Immature natural killer cell (primary cell): ENCODE data around the gene TMEM255B. TPM values are rescaled to one million over a fixed set of nuclear protein-coding genes. Genes with fewer than 3 reads are reported as not detected.

ENCODE experiments used
- DNase-seq, 3 donors: peaks; one replicate each; pipeline ENCODE4 v3.0.0; 2022; ENCODE audit warnings: mixed read lengths in 1 of 3
- H3K27ac Mint-ChIP-seq, 6 donors: one replicate each; pipeline ENCODE4 v1.8.0; 2020; ENCODE audit warnings: mixed read lengths in 6 of 6, mild to moderate bottlenecking in 5 of 6, inconsistent platforms in 4 of 6, moderate library complexity in 3 of 6
- H3K27me3 Mint-ChIP-seq, 3 donors: one replicate each; pipeline ENCODE4 v1.8.0; 2020 to 2021; ENCODE audit warnings: low read depth in 3 of 3, mild to moderate bottlenecking in 3 of 3, mixed read lengths in 3 of 3, moderate library complexity in 3 of 3, inconsistent platforms in 1 of 3
- H3K36me3 Mint-ChIP-seq, 3 donors: one replicate each; pipeline ENCODE4 v1.8.0; 2020; ENCODE audit warnings: mixed read lengths in 3 of 3, inconsistent platforms in 2 of 3, mild to moderate bottlenecking in 2 of 3
- H3K4me1 Mint-ChIP-seq, 2 donors: one replicate each; pipeline ENCODE4 v1.8.0; 2020; ENCODE audit warnings: inconsistent platforms in 2 of 2, mild to moderate bottlenecking in 2 of 2, mixed read lengths in 2 of 2, moderate library complexity in 1 of 2
- H3K4me3 Mint-ChIP-seq, 5 donors: one replicate each; pipeline ENCODE4 v1.8.0; 2020; ENCODE audit warnings: mild to moderate bottlenecking in 5 of 5, mixed read lengths in 5 of 5, inconsistent platforms in 3 of 5, moderate library complexity in 3 of 5
- H3K9me3 Mint-ChIP-seq, 6 donors: one replicate each; pipeline ENCODE4 v1.8.0; 2020; ENCODE audit warnings: mild to moderate bottlenecking in 6 of 6, mixed read lengths in 6 of 6, inconsistent platforms in 4 of 6, moderate library complexity in 3 of 6
- polyA plus RNA-seq, 3 donors: library from polyadenylated mRNA; unstranded; fragments of 300-500 nt; fragmentation: Illumina TruSeq; gene quantifications; one replicate each; pipeline ENCODE4 v1.2.3, GENCODE V29; 2021

Gene TMEM255B
- polyA plus RNA-seq, 3 donors from 2014 or later = not detected

GRCh38 chr13:113762538-113762937, 3.5 kb downstream of the TMEM255B start:
- DNase-seq = no peak
- Mint-ChIP-seq H3K9me3 (peaks cover 0 to 2% (median 0%) of the 10 kb centered on the region in 6 donors), H3K4me3 (no peak overlapping the region), H3K36me3 (peaks cover 0 to 4% (median 0%) of the 10 kb centered on the region in 3 donors), H3K27me3 (peaks cover 14 to 22% (median 16%) of the 10 kb centered on the region in 3 donors), H3K4me1 (peaks cover 14 to 17% of the 10 kb centered on the region in 2 donors), H3K27ac (no peak overlapping the region)

- no peak for DNase-seq
- Mint-ChIP-seq H3K36me3 (peaks cover 0 to 4% (median 0%) of the 10 kb centered on the region in 3 donors), H3K9me3 (peaks cover 0 to 2% (median 0%) of the 10 kb centered on the region in 6 donors), H3K4me1 (peaks cover 12 to 15% of the 10 kb centered on the region in 2 donors), H3K27me3 (peaks cover 14 to 20% (median 14%) of the 10 kb centered on the region in 3 donors), H3K4me3 (no peak overlapping the region), H3K27ac (no peak overlapping the region)
Measured at GRCh38 chr13:113763254-113763653, 4.2 kb downstream of the TMEM255B start.

- no peak for DNase-seq
- Mint-ChIP-seq H3K9me3 (peaks cover 0 to 2% (median 0%) of the 10 kb centered on the region in 6 donors), H3K4me1 (peaks cover 8 to 10% of the 10 kb centered on the region in 2 donors), H3K27ac (no peak overlapping the region), H3K36me3 (peaks cover 0 to 4% (median 0%) of the 10 kb centered on the region in 3 donors), H3K27me3 (peaks cover 10 to 20% (median 14%) of the 10 kb centered on the region in 3 donors), H3K4me3 (no peak overlapping the region)
Measured at GRCh38 chr13:113763961-113764792, 5.2 kb downstream of the TMEM255B start.

- Mint-ChIP-seq H3K36me3 (no peaks in the 10 kb centered on the region), H3K9me3 (no peaks in the 10 kb centered on the region), H3K27ac (no peak overlapping the region), H3K4me1 (peaks cover 1 to 2% of the 10 kb centered on the region in 2 donors), H3K4me3 (no peak overlapping the region), H3K27me3 (peaks cover 3 to 20% (median 12%) of the 10 kb centered on the region in 3 donors)
- no peak for DNase-seq
Measured at GRCh38 chr13:113764793-113765563, 6.0 kb downstream of the TMEM255B start.

GRCh38 chr13:113765564-113765910, 6.5 kb downstream of the TMEM255B start:
- Mint-ChIP-seq H3K4me1 (no peaks in the 10 kb centered on the region), H3K36me3 (no peaks in the 10 kb centered on the region), H3K27me3 (peaks cover 2 to 17% (median 10%) of the 10 kb centered on the region in 3 donors), H3K27ac (no peak overlapping the region), H3K4me3 (no peak overlapping the region), H3K9me3 (no peaks in the 10 kb centered on the region)
- DNase-seq = no peak

- Mint-ChIP-seq H3K27ac (no peak overlapping the region), H3K9me3 (no peaks in the 10 kb centered on the region), H3K4me1 (no peaks in the 10 kb centered on the region), H3K4me3 (no peak overlapping the region), H3K27me3 (peaks cover 2 to 11% (median 10%) of the 10 kb centered on the region in 3 donors), H3K36me3 (no peaks in the 10 kb centered on the region)
- no peak for DNase-seq
Measured at GRCh38 chr13:113766035-113766800, 7.2 kb downstream of the TMEM255B start.

GRCh38 chr13:113767366-113767765, 8.3 kb downstream of the TMEM255B start:
- Mint-ChIP-seq H3K36me3 (no peaks in the 10 kb centered on the region), H3K4me3 (no peak overlapping the region), H3K9me3 (no peaks in the 10 kb centered on the region), H3K27me3 (peaks cover 2 to 5% (median 3%) of the 10 kb centered on the region in 3 donors), H3K27ac (no peak overlapping the region), H3K4me1 (peaks cover 0 to 5% of the 10 kb centered on the region in 2 donors)
- no peak for DNase-seq

GRCh38 chr13:113768018-113768905, 9.2 kb downstream of the TMEM255B start:
- H3K36me3 Mint-ChIP-seq = no peaks in the 10 kb centered on the region
- no peak overlapping the region for H3K27ac Mint-ChIP-seq
- DNase-seq = no peak
- H3K27me3 Mint-ChIP-seq = peaks cover 2 to 4% (median 3%) of the 10 kb centered on the region in 3 donors
- no peaks in the 10 kb centered on the region for H3K9me3 Mint-ChIP-seq
- peaks cover 0 to 6% of the 10 kb centered on the region in 2 donors for H3K4me1 Mint-ChIP-seq
- no peak overlapping the region for H3K4me3 Mint-ChIP-seq

- Mint-ChIP-seq H3K27ac (no peak overlapping the region), H3K4me3 (no peak overlapping the region), H3K27me3 (peaks cover 2 to 3% (median 3%) of the 10 kb centered on the region in 3 donors), H3K36me3 (no peaks in the 10 kb centered on the region), H3K4me1 (peaks cover 0 to 6% of the 10 kb centered on the region in 2 donors), H3K9me3 (no peaks in the 10 kb centered on the region)
- DNase-seq = no peak
Measured at GRCh38 chr13:113769106-113769505, 10.1 kb downstream of the TMEM255B start.

GRCh38 chr13:113769881-113770280, 10.9 kb downstream of the TMEM255B start:
- Mint-ChIP-seq H3K27ac (no peak overlapping the region), H3K4me3 (no peak overlapping the region), H3K27me3 (peaks cover 2 to 3% (median 3%) of the 10 kb centered on the region in 3 donors), H3K9me3 (no peaks in the 10 kb centered on the region), H3K4me1 (peaks cover 0 to 6% of the 10 kb centered on the region in 2 donors), H3K36me3 (no peaks in the 10 kb centered on the region)
- DNase-seq = no peak

GRCh38 chr13:113770441-113770840, 11.4 kb downstream of the TMEM255B start:
- H3K27me3 Mint-ChIP-seq = peaks cover 0 to 3% (median 3%) of the 10 kb centered on the region in 3 donors
- H3K4me3 Mint-ChIP-seq = no peak overlapping the region
- no peaks in the 10 kb centered on the region for H3K36me3 Mint-ChIP-seq
- H3K9me3 Mint-ChIP-seq = no peaks in the 10 kb centered on the region
- H3K27ac Mint-ChIP-seq = no peak overlapping the region
- peaks cover 0 to 6% of the 10 kb centered on the region in 2 donors for H3K4me1 Mint-ChIP-seq
- no peak for DNase-seq

- DNase-seq = no peak
- Mint-ChIP-seq H3K27me3 (peaks cover 0 to 3% (median 3%) of the 10 kb centered on the region in 3 donors), H3K4me3 (no peak overlapping the region), H3K36me3 (no peaks in the 10 kb centered on the region), H3K27ac (no peak overlapping the region), H3K4me1 (peaks cover 0 to 6% of the 10 kb centered on the region in 2 donors), H3K9me3 (no peaks in the 10 kb centered on the region)
Measured at GRCh38 chr13:113770937-113771336, 11.9 kb downstream of the TMEM255B start.
